Measurements from ENCODE around the gene NGEF. TPM values are rescaled to one million over a fixed set of nuclear protein-coding genes. Genes with fewer than 3 reads are reported as not detected.

The NGEF gene
- total and polyA plus RNA-seq, 8 donors, result 3.3 to 7.1 (median 5.4) TPM

- no peak overlapping the region for H3K4me3 ChIP-seq
- ATAC-seq, result peak in 1 of 4 donors; percentile 24
- 23 to 30% methylated on average over 4 of the region's 4 CpGs for WGBS, 2 donors
- TF ChIP-seq CTCF (IDR thresholded peaks at IDR 0.05), result no peak
- no peak overlapping the region for H3K27ac ChIP-seq
- H3K4me1 ChIP-seq, result no peaks in the 10 kb centered on the region
- peaks cover 0 to 4% (median 0%) of the 10 kb centered on the region in 4 donors for H3K27me3 ChIP-seq
- FAIRE-seq, result no peak
- H3K9me3 ChIP-seq, result no peaks in the 10 kb centered on the region
- intact Hi-C loops (cut with DNase I), result loop anchor here in 1 of 3 donors (10.0 kb wide), 1 partner anchor 174 kb away; the partner anchor contains the start of gene SNORC
- H3K36me3 ChIP-seq, result no peaks in the 10 kb centered on the region
- DNase-seq, result peak in 1 of 6 donors; percentile 28
Observed at GRCh38 chr2:233049194-233049761, 36.2 kb upstream of the NGEF start.

GRCh38 chr2:233048569-233049193, 35.6 kb upstream of the NGEF start:
- intact Hi-C loops (cut with DNase I), result loop anchor here in 1 of 3 donors (10.0 kb wide), 1 partner anchor 174 kb away; the partner anchor contains the start of gene SNORC
- FAIRE-seq, result no peak

GRCh38 chr2:233047667-233048066, 34.6 kb upstream of the NGEF start:
- H3K27ac ChIP-seq, result no peak overlapping the region
- no peak overlapping the region for H3K4me3 ChIP-seq
- no peaks in the 10 kb centered on the region for H3K9me3 ChIP-seq
- H3K27me3 ChIP-seq, result no peaks in the 10 kb centered on the region
- FAIRE-seq (no peak), ATAC-seq (no peak), DNase-seq (peak in 1 of 6 donors; percentile 25)
- H3K4me1 ChIP-seq, result no peaks in the 10 kb centered on the region
- intact Hi-C loops (cut with DNase I), result loop anchor here in 1 of 3 donors (10.0 kb wide), 1 partner anchor 173 kb away; the partner anchor contains the start of gene SNORC
- H3K36me3 ChIP-seq, result no peaks in the 10 kb centered on the region
- TF ChIP-seq CTCF (IDR thresholded peaks at IDR 0.05), result no peak
- WGBS, 2 donors, result 75 to 88% methylated on average over 9 of the region's 9 CpGs

More at GRCh38 chr2:233048569-233049193, 35.6 kb upstream of the NGEF start:
- WGBS, 2 donors, result 76 to 83% methylated on average over 10 of the region's 10 CpGs
- Histone ChIP-seq H3K4me1 (no peaks in the 10 kb centered on the region), H3K27ac (no peak overlapping the region), H3K27me3 (peaks cover 0 to 4% (median 0%) of the 10 kb centered on the region in 4 donors), H3K9me3 (no peaks in the 10 kb centered on the region), H3K36me3 (no peaks in the 10 kb centered on the region), H3K4me3 (no peak overlapping the region)
- ATAC-seq, result no peak
- no peak for TF ChIP-seq CTCF (IDR thresholded peaks at IDR 0.05)
- peak in 1 of 6 donors; percentile 46 for DNase-seq

- H3K4me3 ChIP-seq, result no peak overlapping the region
- WGBS, 2 donors, result 89 to 94% methylated on average over 3 of the region's 3 CpGs
- no peaks in the 10 kb centered on the region for H3K36me3 ChIP-seq
- no peak overlapping the region for H3K27ac ChIP-seq
- DNase-seq (no peak), FAIRE-seq (no peak), ATAC-seq (no peak)
- no peaks in the 10 kb centered on the region for H3K9me3 ChIP-seq
- no peaks in the 10 kb centered on the region for H3K4me1 ChIP-seq
- TF ChIP-seq CTCF (IDR thresholded peaks at IDR 0.05), result no peak
- intact Hi-C loops (cut with DNase I), result loop anchor here in 1 of 3 donors (10.0 kb wide), 1 partner anchor 172 kb away; the partner anchor contains the start of gene SNORC
- H3K27me3 ChIP-seq, result no peaks in the 10 kb centered on the region
Observed at GRCh38 chr2:233047206-233047605, 34.1 kb upstream of the NGEF start.
